ENCODE results near the gene SSBP3. TPM values are rescaled to one million over a fixed set of nuclear protein-coding genes. Genes with fewer than 3 reads are reported as not detected.
A peak's percentile ranks its signal among the peaks of the same experiment; 100 is the strongest.

SSBP3 gene
- polyA plus RNA-seq, 1 donor (not counting 4 experiments of a cell fraction or from before 2014, with no cell fraction given) = 16.9 TPM

DNA sequence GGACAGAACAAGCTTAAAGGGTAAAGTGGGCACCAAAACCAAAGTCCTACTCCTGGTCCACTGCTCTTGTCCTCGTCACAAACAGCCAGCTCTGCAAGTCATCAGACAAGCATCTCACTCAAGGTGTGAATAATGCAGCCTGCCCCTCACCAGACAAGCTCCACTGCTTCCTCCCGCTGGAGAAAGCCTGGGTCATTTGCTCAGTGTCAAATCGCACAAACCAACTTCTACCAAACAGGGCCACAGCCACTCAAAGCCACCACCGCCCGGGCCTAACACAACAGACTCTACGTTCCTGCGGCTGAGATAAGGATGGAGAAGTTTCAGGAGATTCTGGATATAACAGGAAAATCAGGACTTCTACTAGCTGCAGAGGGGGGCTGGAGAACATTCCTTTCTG, 3.3 kb downstream of the SSBP3 start:
- no peaks in the 10 kb centered on the region for H3K9me3 ChIP-seq (ENCODE audit: control insufficient read depth, low read depth, low read length)
- H3K79me2 ChIP-seq (ENCODE audit: control insufficient read depth, insufficient read depth, low read length) = peaks cover 2% of the 10 kb centered on the region
- FAIRE-seq (peak; percentile 13), DNase-seq (ENCODE audit: low read depth, low spot score) (no peak)
- H3K27ac ChIP-seq (ENCODE audit: control insufficient read depth, insufficient read depth, low read length) = no peak overlapping the region
- H3K36me3 ChIP-seq (ENCODE audit: control insufficient read depth in 2 of 2, extremely low read depth in 1 of 2, insufficient read depth in 2 of 2, low read length in 2 of 2) = peaks cover 10 to 25% of the 10 kb centered on the region in 2 experiments
- H4K20me1 ChIP-seq (ENCODE audit: control insufficient read depth, extremely low read depth, insufficient read depth, low read length) = no peaks in the 10 kb centered on the region
- no peak overlapping the region for H3K9ac ChIP-seq (ENCODE audit: control insufficient read depth, extremely low read depth, insufficient read depth, low read length)
- H3K4me1 ChIP-seq (ENCODE audit: control insufficient read depth, extremely low read depth, insufficient read depth, low read length) = peaks cover 26% of the 10 kb centered on the region
- H3K4me2 ChIP-seq (ENCODE audit: control insufficient read depth, extremely low read depth, insufficient read depth, low read depth, low read length) = peak overlapping the region; percentile 19
- no peak for TF ChIP-seq CTCF (optimal IDR thresholded peaks at IDR 0.05 in 1 of 3, IDR thresholded peaks at IDR 0.05 in 1 of 3, conservative IDR thresholded peaks at IDR 0.05 in 1 of 3; ENCODE audit: extremely low read depth in 1 of 3, insufficient read depth in 2 of 3, low read length in 3 of 3)
- no peak overlapping the region for H2AFZ ChIP-seq (ENCODE audit: control insufficient read depth, low read length)
- dilution Hi-C loops (cut with MboI; ENCODE audit: extremely low pct_ligation_motif_present, low sequenced_read_pairs) = no loop called here
- no peaks in the 10 kb centered on the region for H3K9me1 ChIP-seq (ENCODE audit: control insufficient read depth, extremely low read depth, insufficient read depth, low read length)
- H3K27me3 ChIP-seq (ENCODE audit: control insufficient read depth, extremely low read depth, insufficient read depth, low read length) = no peaks in the 10 kb centered on the region
- H3K4me3 ChIP-seq (ENCODE audit: control insufficient read depth in 2 of 3, extremely low read depth in 1 of 3, insufficient read depth in 2 of 3, low read depth in 1 of 3, low read length in 3 of 3) = no peak overlapping the region

DNA sequence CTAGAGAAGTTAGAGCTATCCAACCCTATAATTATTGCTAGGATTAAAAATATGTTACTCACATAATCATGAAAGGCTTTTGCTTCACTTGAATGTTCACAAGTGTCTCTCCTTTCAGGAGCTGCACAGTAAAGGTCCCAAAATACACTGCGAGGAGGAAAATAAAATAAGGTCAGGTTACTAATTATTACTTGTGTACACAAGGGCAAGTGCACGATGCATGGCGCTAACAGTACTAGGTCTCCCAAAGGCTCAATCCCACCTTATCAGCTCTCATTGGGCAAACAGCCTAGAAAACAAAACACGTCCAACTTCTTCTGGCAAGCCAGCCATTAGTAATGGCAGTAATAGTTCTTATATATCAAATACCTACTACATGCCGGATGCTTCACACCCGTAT, 4.4 kb downstream of the SSBP3 start:
- Histone ChIP-seq H3K4me3 (ENCODE audit: control insufficient read depth in 2 of 3, extremely low read depth in 1 of 3, insufficient read depth in 2 of 3, low read depth in 1 of 3, low read length in 3 of 3) (no peak overlapping the region), H3K36me3 (ENCODE audit: control insufficient read depth in 2 of 2, extremely low read depth in 1 of 2, insufficient read depth in 2 of 2, low read length in 2 of 2) (peaks cover 10 to 27% of the 10 kb centered on the region in 2 experiments), H3K9me1 (ENCODE audit: control insufficient read depth, extremely low read depth, insufficient read depth, low read length) (no peaks in the 10 kb centered on the region), H2AFZ (ENCODE audit: control insufficient read depth, low read length) (no peak overlapping the region), H3K27me3 (ENCODE audit: control insufficient read depth, extremely low read depth, insufficient read depth, low read length) (no peaks in the 10 kb centered on the region), H3K4me1 (ENCODE audit: control insufficient read depth, extremely low read depth, insufficient read depth, low read length) (peaks cover 19% of the 10 kb centered on the region), H3K9me3 (ENCODE audit: control insufficient read depth, low read depth, low read length) (no peaks in the 10 kb centered on the region), H3K27ac (ENCODE audit: control insufficient read depth, insufficient read depth, low read length) (no peak overlapping the region), H3K4me2 (ENCODE audit: control insufficient read depth, extremely low read depth, insufficient read depth, low read depth, low read length) (no peak overlapping the region), H3K79me2 (ENCODE audit: control insufficient read depth, insufficient read depth, low read length) (peaks cover 2% of the 10 kb centered on the region), H3K9ac (ENCODE audit: control insufficient read depth, extremely low read depth, insufficient read depth, low read length) (no peak overlapping the region), H4K20me1 (ENCODE audit: control insufficient read depth, extremely low read depth, insufficient read depth, low read length) (no peaks in the 10 kb centered on the region)
- FAIRE-seq = no peak
- TF ChIP-seq CTCF (optimal IDR thresholded peaks at IDR 0.05 in 1 of 3, IDR thresholded peaks at IDR 0.05 in 1 of 3, conservative IDR thresholded peaks at IDR 0.05 in 1 of 3; ENCODE audit: extremely low read depth in 1 of 3, insufficient read depth in 2 of 3, low read length in 3 of 3) (no peak), EZH2 (IDR thresholded peaks at IDR 0.05; ENCODE audit: low read length) (no peak)
- no peak for DNase-seq (ENCODE audit: low read depth, low spot score)
- dilution Hi-C loops (cut with MboI; ENCODE audit: extremely low pct_ligation_motif_present, low sequenced_read_pairs) = no loop called here
